Smooth muscle cell (in vitro differentiated cells): ENCODE measurements around the gene ZNF81. TPM values are rescaled to one million over a fixed set of nuclear protein-coding genes. Genes with fewer than 3 reads are reported as not detected.
"Not testable (repeated sequence)": the region's sequence is repeated elsewhere in the genome, so short reads cannot be mapped to it uniquely, and the experiment has no call there.

ENCODE experiments used
- DNase-seq: peaks from one replicate; lab custom pipeline; 2025; ENCODE audit not compliant: unreplicated experiment; lab: John Stamatoyannopoulos, UW
- H2AFZ ChIP-seq: fragments of 200-600 bp; sonication (generic); 2 replicates; pipeline ENCODE4 v1.6.0; 2016; ENCODE audit warnings: antibody characterized with exemption, low read depth, mild to moderate bottlenecking
- H3F3A ChIP-seq: fragments of 200-600 bp; sonication (generic); 2 replicates; pipeline ENCODE4 v1.6.0; 2017; ENCODE audit warnings: antibody characterized with exemption, low read depth
- H3K27ac ChIP-seq: fragments of 200-600 bp; sonication (generic); 2 replicates; pipeline ENCODE4 v1.5.1; 2016; ENCODE audit warnings: low read depth, mild to moderate bottlenecking
- H3K27me3 ChIP-seq: fragments of 200-600 bp; sonication (generic); 2 replicates; pipeline ENCODE4 v1.6.1; 2016; ENCODE audit warnings: low read depth, mild to moderate bottlenecking
- H3K36me3 ChIP-seq: fragments of 200-600 bp; sonication (generic); 2 replicates; pipeline ENCODE4 v1.5.1; 2016; ENCODE audit warnings: low read depth
- H3K4me1 ChIP-seq: fragments of 200-600 bp; sonication (generic); 2 replicates; pipeline ENCODE4 v1.5.1; 2016; ENCODE audit warnings: low read depth
- H3K4me2 ChIP-seq: fragments of 200-600 bp; sonication (generic); 2 replicates; pipeline ENCODE4 v1.6.0; 2016; ENCODE audit warnings: mild to moderate bottlenecking
- H3K4me3 ChIP-seq: fragments of 200-600 bp; sonication (generic); 2 replicates; pipeline ENCODE4 v1.5.1; 2016; ENCODE audit warnings: mild to moderate bottlenecking
- H3K79me2 ChIP-seq: fragments of 200-600 bp; sonication (generic); 2 replicates; pipeline ENCODE4 v1.6.0; 2016; ENCODE audit warnings: low read depth, mild to moderate bottlenecking
- H3K9ac ChIP-seq: fragments of 200-600 bp; sonication (generic); 2 replicates; pipeline ENCODE4 v1.6.0; 2016; ENCODE audit warnings: low read depth
- H3K9me3 ChIP-seq: fragments of 200-600 bp; sonication (generic); replicated peaks from 2 replicates; pipeline ENCODE4 v1.5.1; 2016; ENCODE audit warnings: low read depth
- H4K20me1 ChIP-seq: fragments of 200-600 bp; sonication (generic); 2 replicates; pipeline ENCODE4 v1.6.0; 2016; ENCODE audit warnings: low read depth
- WGBS: methylation state at CpG from one replicate; pipeline ENCODE4 v1.1.7; 2016; ENCODE audit warnings: low lambda C conversion rate; 5-methylcytosine and 5-hydroxymethylcytosine counted together
- polyA plus RNA-seq: library from polyadenylated mRNA; unstranded; fragments of >200 nt; fragmentation: Nextera tagmentation; extraction: Ambion mirVana; gene quantifications from 2 replicates; pipeline ENCODE4 v1.2.1, GENCODE V29; 2016
- total RNA-seq: library from RNA; depleted of rRNA; stranded (reverse); fragments of >200 nt; gene quantifications from 2 replicates; pipeline ENCODE4 v1.2.3, GENCODE V29; 2014
- TF ChIP-seq, protein P1 (sequence below): fragments of 200-600 bp; sonication (generic); IDR thresholded peaks from 2 replicates; pipeline ENCODE4 v1.5.1; 2017; ENCODE audit warnings: borderline replicate concordance, mild to moderate bottlenecking, antibody characterized with exemption; ENCODE audit not compliant: insufficient read depth, poor library complexity, severe bottlenecking

ZNF81 gene
- total and polyA plus RNA-seq, 2 experiments from 2014 or later, result 4.6 to 4.8 TPM

DNA sequence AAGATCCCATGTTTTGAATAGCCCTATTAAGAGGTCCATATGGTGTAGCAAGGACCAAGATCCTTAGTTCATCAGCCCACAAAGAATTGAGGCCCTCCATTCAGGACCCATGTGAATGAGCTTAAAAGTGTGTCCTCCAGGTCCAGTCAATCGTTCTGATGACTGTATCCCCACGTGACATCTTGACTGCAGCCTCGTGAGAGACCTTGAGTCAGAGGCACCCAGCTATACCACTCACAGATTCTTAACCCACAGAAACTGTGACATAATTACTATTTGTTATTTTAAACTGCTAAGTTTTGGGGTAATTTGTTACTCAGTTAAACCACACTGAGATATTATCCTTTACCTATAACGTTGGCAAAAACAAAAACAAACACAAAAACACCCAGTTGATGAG, 104.7 kb downstream of the ZNF81 start:
- no peaks in the 10 kb centered on the region for H3K79me2 ChIP-seq
- no peaks in the 10 kb centered on the region for H3K36me3 ChIP-seq
- WGBS, result 60% methylated on average over 4 of the region's 4 CpGs
- H3K9me3 ChIP-seq, result no peaks in the 10 kb centered on the region
- no peaks in the 10 kb centered on the region for H3K27me3 ChIP-seq
- TF ChIP-seq, protein P1, sequence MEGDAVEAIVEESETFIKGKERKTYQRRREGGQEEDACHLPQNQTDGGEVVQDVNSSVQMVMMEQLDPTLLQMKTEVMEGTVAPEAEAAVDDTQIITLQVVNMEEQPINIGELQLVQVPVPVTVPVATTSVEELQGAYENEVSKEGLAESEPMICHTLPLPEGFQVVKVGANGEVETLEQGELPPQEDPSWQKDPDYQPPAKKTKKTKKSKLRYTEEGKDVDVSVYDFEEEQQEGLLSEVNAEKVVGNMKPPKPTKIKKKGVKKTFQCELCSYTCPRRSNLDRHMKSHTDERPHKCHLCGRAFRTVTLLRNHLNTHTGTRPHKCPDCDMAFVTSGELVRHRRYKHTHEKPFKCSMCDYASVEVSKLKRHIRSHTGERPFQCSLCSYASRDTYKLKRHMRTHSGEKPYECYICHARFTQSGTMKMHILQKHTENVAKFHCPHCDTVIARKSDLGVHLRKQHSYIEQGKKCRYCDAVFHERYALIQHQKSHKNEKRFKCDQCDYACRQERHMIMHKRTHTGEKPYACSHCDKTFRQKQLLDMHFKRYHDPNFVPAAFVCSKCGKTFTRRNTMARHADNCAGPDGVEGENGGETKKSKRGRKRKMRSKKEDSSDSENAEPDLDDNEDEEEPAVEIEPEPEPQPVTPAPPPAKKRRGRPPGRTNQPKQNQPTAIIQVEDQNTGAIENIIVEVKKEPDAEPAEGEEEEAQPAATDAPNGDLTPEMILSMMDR, result no peak
- no peaks in the 10 kb centered on the region for H3F3A ChIP-seq
- H3K4me1 ChIP-seq, result no peaks in the 10 kb centered on the region
- no peak overlapping the region for H2AFZ ChIP-seq
- no peak overlapping the region for H3K4me3 ChIP-seq
- H3K4me2 ChIP-seq, result no peak overlapping the region
- H3K9ac ChIP-seq, result no peak overlapping the region
- DNase-seq, result no peak
- no peaks in the 10 kb centered on the region for H4K20me1 ChIP-seq
- no peak overlapping the region for H3K27ac ChIP-seq

DNA sequence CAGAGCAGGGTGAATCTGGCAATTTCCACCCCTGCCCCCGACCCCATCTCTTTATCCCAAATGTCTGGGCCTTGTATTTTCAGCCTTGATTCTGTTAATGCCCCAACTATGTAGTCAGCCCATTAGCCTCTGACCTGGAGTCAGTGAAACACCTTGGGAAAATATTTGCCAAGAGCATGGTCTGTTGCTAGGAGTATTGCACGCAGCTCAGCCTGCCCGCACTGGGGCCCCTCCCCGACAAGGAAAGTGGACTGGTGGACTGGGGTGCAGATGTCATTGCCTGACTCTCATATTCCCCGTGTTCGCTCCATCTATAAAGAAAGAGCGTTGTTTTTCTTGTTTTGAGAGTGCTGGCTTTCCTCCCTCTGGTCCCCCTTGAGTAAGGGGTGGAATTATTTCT, 118.6 kb downstream of the ZNF81 start:
- not testable (repeated sequence) for H2AFZ ChIP-seq
- WGBS, result 88% methylated on average over 7 of the region's 7 CpGs

DNA sequence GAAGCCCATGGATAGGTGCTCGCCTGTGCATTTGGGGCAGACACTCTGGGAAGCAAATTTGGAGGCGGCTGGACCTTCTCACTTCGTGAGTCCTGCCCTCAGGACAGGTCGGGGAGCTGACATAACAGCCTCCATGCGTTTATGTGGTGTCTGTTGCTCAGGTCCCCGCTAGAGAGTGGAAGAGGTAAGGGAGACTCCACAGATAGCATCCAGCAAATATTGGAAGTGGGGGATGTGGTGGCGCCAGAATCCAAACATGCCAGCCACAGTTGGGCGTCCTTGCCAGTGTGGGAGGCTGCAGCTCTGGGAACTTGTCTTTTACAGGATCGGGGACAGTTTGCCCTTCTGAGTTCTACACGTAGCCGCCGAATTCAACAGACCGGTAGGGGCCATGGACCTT, 119.3 kb downstream of the ZNF81 start:
- Histone ChIP-seq H3K9me3 (peaks cover 3% of the 10 kb centered on the region), H3K27me3 (no peaks in the 10 kb centered on the region)
- 77% methylated on average over 13 of the region's 13 CpGs for WGBS

More for the DNA sequence above, 118.6 kb downstream of the ZNF81 start:
- not testable (repeated sequence) for DNase-seq, H3K4me2 ChIP-seq, H3K9ac ChIP-seq, H3F3A ChIP-seq, H3K36me3 ChIP-seq, H4K20me1 ChIP-seq, H3K27me3 ChIP-seq, H3K4me3 ChIP-seq, H3K27ac ChIP-seq, H3K79me2 ChIP-seq, H3K4me1 ChIP-seq
- peaks cover 10% of the 10 kb centered on the region for H3K9me3 ChIP-seq

DNA sequence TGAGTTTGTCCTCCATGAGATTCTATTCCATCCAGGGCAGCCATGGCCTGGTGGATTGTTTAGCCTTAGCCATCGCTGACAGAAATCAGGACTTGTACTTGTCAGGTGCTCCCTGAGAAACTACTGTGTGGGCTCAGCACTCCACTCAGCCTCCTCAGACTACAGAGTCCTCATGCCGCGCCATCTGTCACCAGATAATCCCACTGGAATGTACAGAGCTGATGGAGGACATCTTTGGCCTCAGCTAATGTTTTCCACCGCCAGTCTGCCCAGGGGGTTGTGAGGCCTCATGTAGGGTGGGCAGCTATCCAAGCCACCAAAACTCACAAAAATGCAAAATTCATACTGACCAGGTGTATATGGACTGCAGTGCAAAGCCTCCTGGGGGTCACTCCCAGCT, 121.5 kb downstream of the ZNF81 start:
- not testable (repeated sequence) for H3K9me3 ChIP-seq, H3K27me3 ChIP-seq, H3K4me2 ChIP-seq, H3K4me1 ChIP-seq, H3F3A ChIP-seq, H3K9ac ChIP-seq, H2AFZ ChIP-seq, H3K79me2 ChIP-seq, H3K27ac ChIP-seq, H3K36me3 ChIP-seq, DNase-seq, H3K4me3 ChIP-seq, H4K20me1 ChIP-seq
- 65% methylated on average over 4 of the region's 4 CpGs for WGBS

More for the DNA sequence above, 119.3 kb downstream of the ZNF81 start:
- no peak overlapping the region for H2AFZ ChIP-seq
- no peak for DNase-seq
- no peaks in the 10 kb centered on the region for H4K20me1 ChIP-seq
- no peaks in the 10 kb centered on the region for H3K36me3 ChIP-seq
- no peak overlapping the region for H3K9ac ChIP-seq
- no peaks in the 10 kb centered on the region for H3K79me2 ChIP-seq
- no peaks in the 10 kb centered on the region for H3K4me1 ChIP-seq
- H3K4me2 ChIP-seq, result no peak overlapping the region
- no peak overlapping the region for H3K27ac ChIP-seq
- H3K4me3 ChIP-seq, result no peak overlapping the region
- H3F3A ChIP-seq, result no peaks in the 10 kb centered on the region
- TF ChIP-seq, protein P1, result no peak

DNA sequence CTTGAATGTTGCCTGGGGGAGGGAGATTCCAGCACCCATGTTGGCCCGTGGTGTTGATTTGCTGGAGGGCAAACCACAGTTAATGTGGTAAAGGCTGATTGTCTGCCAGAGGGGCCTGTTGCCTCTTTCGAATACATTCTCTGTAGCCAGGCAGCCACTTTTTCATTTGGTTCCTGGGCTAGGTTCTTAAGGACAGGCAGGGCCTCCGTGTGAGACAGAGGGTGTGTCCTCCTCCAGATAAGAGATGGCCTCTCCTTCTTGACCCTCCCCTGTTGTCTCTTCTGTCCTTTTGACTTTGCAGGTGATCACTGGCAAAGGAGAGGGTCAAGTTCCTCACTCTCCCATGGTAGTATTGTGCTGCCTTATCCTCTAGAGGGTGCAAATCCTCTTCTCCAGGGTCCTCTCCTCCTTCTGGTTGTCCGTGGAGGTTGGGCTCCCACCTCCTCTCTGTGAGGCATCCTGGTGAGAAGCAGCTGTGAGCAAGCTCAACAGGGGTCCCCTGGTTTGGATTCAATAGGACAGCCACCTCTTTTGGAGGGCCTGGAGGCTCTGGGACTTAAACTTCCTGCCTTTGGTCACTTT, 122.2 kb downstream of the ZNF81 start:
- DNase-seq, result no peak
- no peaks in the 10 kb centered on the region for H3K36me3 ChIP-seq
- H3F3A ChIP-seq, result no peaks in the 10 kb centered on the region
- H3K9ac ChIP-seq, result no peak overlapping the region
- H2AFZ ChIP-seq, result no peak overlapping the region
- H3K27me3 ChIP-seq, result no peaks in the 10 kb centered on the region
- H3K4me3 ChIP-seq, result no peak overlapping the region
- H3K27ac ChIP-seq, result no peak overlapping the region
- no peaks in the 10 kb centered on the region for H4K20me1 ChIP-seq
- no peaks in the 10 kb centered on the region for H3K4me1 ChIP-seq
- H3K79me2 ChIP-seq, result no peaks in the 10 kb centered on the region
- no peak overlapping the region for H3K4me2 ChIP-seq
- TF ChIP-seq, protein P1, result no peak
- WGBS, result 45% methylated on average over 4 of the region's 4 CpGs
- H3K9me3 ChIP-seq, result no peaks in the 10 kb centered on the region
